HepG2 (cell line): ENCODE data around the gene SQOR. TPM values are rescaled to one million over a fixed set of nuclear protein-coding genes. Genes with fewer than 3 reads are reported as not detected.

Experiments
- ATAC-seq: fragments of 200-7000 bp; cut with Tn5 transposase; 3 replicates; pipeline ENCODE4 v1.9.1; 2020; ENCODE audit warnings: mild to moderate bottlenecking, moderate library complexity
- BruUV-seq: library from RNA; stranded (reverse); fragments of 400-500 nt; replicated peaks from 2 replicates; lab custom pipeline; 2021; lab: Mats Ljungman, UMichigan
- CTCF ChIA-PET: fragments of 300-600 bp; formaldehyde crosslinking; extraction: SDS; loops from one replicate; lab custom pipeline; 2021; ENCODE audit warnings: low total read pairs, inconsistent platforms, low intra/inter-chr PET ratio; lab: Yijun Ruan, JAX
- POLR2A ChIA-PET: fragments of 350-600 bp; sonication (Branson Sonifier 250); formaldehyde crosslinking; loops from one replicate; lab custom pipeline; 2020; ENCODE audit warnings: antibody characterized with exemption, inconsistent platforms; lab: Yijun Ruan, JAX
- DNase-seq: peaks from one replicate; pipeline ENCODE4 v3.0.0-alpha.2; 2015; ENCODE audit warnings: low spot score
- FAIRE-seq: peaks from 3 replicates; lab custom pipeline; 2011; peaks lifted over from hg19 to GRCh38; lab: Jason Lieb, UNC
- H2AFZ ChIP-seq: one replicate; pipeline ENCODE4 v1.6.1; 2011; ENCODE audit warnings: low read length, inconsistent platforms
- H3K27ac ChIP-seq: fragments of 300-600 bp; 3 replicates; pipeline ENCODE4 v1.8.0; 2011; ENCODE audit warnings: mixed run types, mild to moderate bottlenecking, mixed read lengths, low read length, inconsistent platforms; ENCODE audit not compliant: insufficient read depth; ENCODE audit errors: extremely low read length
- H3K27me3 ChIP-seq, 2 experiments: fragments of 200-600 bp in 1 of 2; 2 replicates in 1 of 2; 3 replicates in 1 of 2; pipeline versions ENCODE4 v1.6.0 to v1.8.0; 2011; ENCODE audit warnings: low read length in 2 of 2, mild to moderate bottlenecking in 2 of 2, moderate library complexity in 2 of 2, inconsistent platforms in 1 of 2; ENCODE audit not compliant: insufficient read depth in 2 of 2, control insufficient read depth in 1 of 2
- H3K36me3 ChIP-seq, 2 experiments: fragments of 200-600 bp in 1 of 2; replicated peaks in 1 of 2; 2 replicates in 1 of 2; 3 replicates in 1 of 2; pipeline versions ENCODE4 v1.5.1 to v1.8.0; 2011; ENCODE audit warnings: low read length in 2 of 2, inconsistent platforms in 1 of 2; ENCODE audit not compliant: insufficient read depth in 2 of 2, control insufficient read depth in 1 of 2
- H3K4me1 ChIP-seq: 2 replicates; pipeline ENCODE4 v1.5.1; 2012; ENCODE audit warnings: low read length, inconsistent platforms; ENCODE audit not compliant: insufficient read depth
- H3K4me2 ChIP-seq: 2 replicates; pipeline ENCODE4 v1.6.0; 2011; ENCODE audit warnings: low read depth, low read length, inconsistent platforms
- H3K4me3 ChIP-seq, 3 experiments: fragments of 200-600 bp in 1 of 3; sonication (generic), shearing (Covaris generic) in 1 of 3; replicated peaks in 1 of 3; 2 replicates each; pipeline ENCODE4 v1.5.1; 2011 to 2016; ENCODE audit warnings: low read length in 3 of 3, inconsistent platforms in 2 of 3, low read depth in 2 of 3, mild to moderate bottlenecking in 2 of 3, control low read depth in 1 of 3, mixed read lengths in 1 of 3; ENCODE audit not compliant: insufficient read depth in 1 of 3
- H3K79me2 ChIP-seq: one replicate; pipeline ENCODE4 v1.6.1; 2011; ENCODE audit warnings: low read length, inconsistent platforms; ENCODE audit not compliant: insufficient read depth
- H3K9ac ChIP-seq: 2 replicates; pipeline ENCODE4 v1.6.0; 2011; ENCODE audit warnings: mild to moderate bottlenecking, low read depth, low read length, inconsistent platforms; ENCODE audit not compliant: insufficient read depth
- H3K9me3 ChIP-seq: 2 replicates; pipeline ENCODE4 v1.5.1; 2012; ENCODE audit warnings: mild to moderate bottlenecking, low read length
- H4K20me1 ChIP-seq: 2 replicates; pipeline ENCODE4 v1.6.0; 2011; ENCODE audit warnings: inconsistent platforms, mild to moderate bottlenecking, low read length, moderate library complexity; ENCODE audit not compliant: insufficient read depth
- CEBPB ChIP-seq: IDR thresholded peaks from 2 replicates; pipeline ENCODE4 v1.6.1; 2011; ENCODE audit warnings: low read depth, low read length, improper control_type of control experiment, borderline replicate concordance
- ZNF7 ChIP-seq: IDR thresholded peaks from 2 replicates; pipeline ENCODE4 v1.6.1; 2016; ENCODE audit warnings: missing biosample characterization, missing genetic modification reagents
- WGBS: methylation state at CpG from one replicate; pipeline ENCODE4 v1.1.6; 2017; ENCODE audit warnings: low lambda C conversion rate; 5-methylcytosine and 5-hydroxymethylcytosine counted together
- in situ Hi-C: cut with HindIII; loops from 2 replicates; pipeline ENCODE4 v1.10.0; 2017; ENCODE audit warnings: low pct_unique_long_range_greater_than_20kb; ENCODE audit not compliant: extremely low pct_ligation_motif_present
- intact Hi-C: fragments of 100-400 bp; cut with micrococcal nuclease; formaldehyde crosslinking; loops from one replicate; pipeline ENCODE4 v1.10.0; 2022; ENCODE audit not compliant: unreplicated experiment
- polyA plus RNA-seq, 8 experiments: library from polyadenylated mRNA; depleted of rRNA in 3 of 8; stranded (reverse) in 7 of 8; unstranded in 1 of 8; fragments of >200 nt; fragmentation: Illumina TruSeq in 4 of 8; extraction: Trizol in 4 of 8; gene quantifications; 2 replicates each; pipeline versions ENCODE4 v1.2.1 to v1.2.3, GENCODE V29; 2011 to 2016; ENCODE audit warnings: low read depth in 4 of 8, missing spikeins in 1 of 8, mixed read lengths in 1 of 8; ENCODE audit not compliant: insufficient read depth in 1 of 8
- total RNA-seq, 5 experiments: library from RNA; depleted of rRNA; stranded (reverse); fragments of >200 nt; fragmentation: Illumina TruSeq; extraction: Trizol; gene quantifications; 2 replicates each; pipeline ENCODE4 v1.2.3, GENCODE V29; 2016; ENCODE audit warnings: low read depth in 1 of 5
- TF ChIP-seq, protein P1 (sequence below): sonication (generic); formaldehyde crosslinking; IDR thresholded peaks from 2 replicates; pipeline ENCODE4 v1.4.0; 2020; ENCODE audit warnings: mild to moderate bottlenecking, missing genetic modification reagents
- TF ChIP-seq, protein P2 (sequence below): sonication (generic); formaldehyde crosslinking; conservative IDR thresholded peaks from 2 replicates; pipeline ENCODE4 v1.4.0; 2020; ENCODE audit warnings: mild to moderate bottlenecking, missing genetic modification reagents, moderate library complexity

SQOR gene
- total and polyA plus RNA-seq, 2 of the 13 experiments (the other 11 are each of a cell fraction or from before 2014, with no cell fraction given): 19.3 to 19.4 TPM

DNA sequence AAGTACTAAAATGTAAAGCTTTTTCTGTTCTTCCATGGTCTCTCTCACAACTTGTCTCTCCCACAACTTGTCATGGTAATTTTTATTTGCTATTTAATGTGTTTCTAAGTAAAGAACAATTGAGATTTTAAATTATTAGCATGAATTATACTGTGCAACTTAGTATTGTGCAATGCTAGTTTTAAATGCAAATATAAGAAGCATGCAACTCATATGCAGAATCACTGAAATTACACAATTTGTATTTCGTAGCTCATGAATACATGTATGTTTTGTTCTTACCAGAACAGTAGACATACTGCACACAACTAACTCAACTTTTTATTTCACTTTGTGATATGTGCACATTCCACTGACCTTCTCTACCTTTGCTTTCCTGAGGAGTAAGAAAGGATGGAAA, 96.5 kb downstream of the SQOR start:
- no peak for FAIRE-seq
- POLR2A ChIA-PET: no interaction called here

DNA sequence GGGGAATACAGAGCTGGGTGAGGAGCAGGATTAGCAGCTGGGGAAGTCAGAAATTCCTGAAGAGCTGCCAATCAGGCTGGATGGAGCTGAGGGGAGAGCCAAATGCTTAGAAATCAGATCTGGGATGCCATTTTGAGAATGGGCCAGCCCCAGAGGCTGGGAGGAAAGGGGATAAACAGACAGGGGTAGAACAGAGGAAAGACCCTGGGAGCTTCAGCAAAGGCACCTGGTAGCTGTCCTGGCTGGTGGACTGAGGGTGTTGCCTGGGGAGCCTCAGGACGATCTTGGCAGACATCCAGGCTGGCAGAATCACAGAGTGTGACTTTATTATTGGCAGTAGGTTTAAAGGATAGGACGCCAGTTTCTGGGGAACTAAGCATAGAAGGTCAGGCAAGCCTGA, 97.8 kb downstream of the SQOR start:
- no peaks in the 10 kb centered on the region for H3K9me3 ChIP-seq
- H4K20me1 ChIP-seq: no peaks in the 10 kb centered on the region
- H3K27ac ChIP-seq: no peak overlapping the region
- POLR2A ChIA-PET: no interaction called here
- no peaks in the 10 kb centered on the region for H3K36me3 ChIP-seq
- WGBS: 0% methylated on average over 2 of the region's 2 CpGs
- TF ChIP-seq ZNF7 (CRISPR knock-in tag): no peak
- TF ChIP-seq, protein P1, sequence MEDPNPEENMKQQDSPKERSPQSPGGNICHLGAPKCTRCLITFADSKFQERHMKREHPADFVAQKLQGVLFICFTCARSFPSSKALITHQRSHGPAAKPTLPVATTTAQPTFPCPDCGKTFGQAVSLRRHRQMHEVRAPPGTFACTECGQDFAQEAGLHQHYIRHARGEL (CRISPR knock-in tag): no peak
- H3K27me3 ChIP-seq: no peaks in the 10 kb centered on the region; a peak in 1 of 5 replicates
- intact Hi-C loops (no loop called here), in situ Hi-C loops (no loop called here)
- CTCF ChIA-PET: no interaction called here
- ATAC-seq (no peak), FAIRE-seq (no peak), DNase-seq (no peak)
- H3K4me1 ChIP-seq: no peaks in the 10 kb centered on the region
- no peak overlapping the region for H3K9ac ChIP-seq
- no peaks in the 10 kb centered on the region for H3K79me2 ChIP-seq
- no TSS peak for BruUV-seq
- H3K4me2 ChIP-seq: no peak overlapping the region
- no peak overlapping the region for H3K4me3 ChIP-seq
- H2AFZ ChIP-seq: no peak overlapping the region

More for the DNA sequence above, 96.5 kb downstream of the SQOR start:
- Histone ChIP-seq H3K4me2 (no peak overlapping the region), H3K36me3 (no peaks in the 10 kb centered on the region), H3K79me2 (no peaks in the 10 kb centered on the region), H3K27ac (no peak overlapping the region), H3K4me3 (no peak overlapping the region), H3K4me1 (no peaks in the 10 kb centered on the region), H2AFZ (no peak overlapping the region), H3K9ac (no peak overlapping the region), H4K20me1 (no peaks in the 10 kb centered on the region), H3K9me3 (no peaks in the 10 kb centered on the region), H3K27me3 (no peaks in the 10 kb centered on the region; a peak in 1 of 5 replicates)
- intact Hi-C loops: no loop called here
- TF ChIP-seq, protein P2, sequence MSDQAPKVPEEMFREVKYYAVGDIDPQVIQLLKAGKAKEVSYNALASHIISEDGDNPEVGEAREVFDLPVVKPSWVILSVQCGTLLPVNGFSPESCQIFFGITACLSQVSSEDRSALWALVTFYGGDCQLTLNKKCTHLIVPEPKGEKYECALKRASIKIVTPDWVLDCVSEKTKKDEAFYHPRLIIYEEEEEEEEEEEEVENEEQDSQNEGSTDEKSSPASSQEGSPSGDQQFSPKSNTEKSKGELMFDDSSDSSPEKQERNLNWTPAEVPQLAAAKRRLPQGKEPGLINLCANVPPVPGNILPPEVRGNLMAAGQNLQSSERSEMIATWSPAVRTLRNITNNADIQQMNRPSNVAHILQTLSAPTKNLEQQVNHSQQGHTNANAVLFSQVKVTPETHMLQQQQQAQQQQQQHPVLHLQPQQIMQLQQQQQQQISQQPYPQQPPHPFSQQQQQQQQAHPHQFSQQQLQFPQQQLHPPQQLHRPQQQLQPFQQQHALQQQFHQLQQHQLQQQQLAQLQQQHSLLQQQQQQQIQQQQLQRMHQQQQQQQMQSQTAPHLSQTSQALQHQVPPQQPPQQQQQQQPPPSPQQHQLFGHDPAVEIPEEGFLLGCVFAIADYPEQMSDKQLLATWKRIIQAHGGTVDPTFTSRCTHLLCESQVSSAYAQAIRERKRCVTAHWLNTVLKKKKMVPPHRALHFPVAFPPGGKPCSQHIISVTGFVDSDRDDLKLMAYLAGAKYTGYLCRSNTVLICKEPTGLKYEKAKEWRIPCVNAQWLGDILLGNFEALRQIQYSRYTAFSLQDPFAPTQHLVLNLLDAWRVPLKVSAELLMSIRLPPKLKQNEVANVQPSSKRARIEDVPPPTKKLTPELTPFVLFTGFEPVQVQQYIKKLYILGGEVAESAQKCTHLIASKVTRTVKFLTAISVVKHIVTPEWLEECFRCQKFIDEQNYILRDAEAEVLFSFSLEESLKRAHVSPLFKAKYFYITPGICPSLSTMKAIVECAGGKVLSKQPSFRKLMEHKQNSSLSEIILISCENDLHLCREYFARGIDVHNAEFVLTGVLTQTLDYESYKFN (CRISPR knock-in tag): no peak
- TF ChIP-seq CEBPB: peak; percentile 55; the same call in 1 of the 2 replicates
- in situ Hi-C loops: no loop called here
- CTCF ChIA-PET: no interaction called here
- no TSS peak for BruUV-seq
- WGBS: 0% methylated on average over 1 of the region's 1 CpG
- no peak for ATAC-seq
- DNase-seq: no peak
